GM12873 (cell line): ENCODE results near the gene HAX1.

Experiments used
- CTCF ChIP-seq: IDR thresholded peaks from 2 replicates; pipeline ENCODE4 v1.5.1; 2012; ENCODE audit warnings: low read depth, mild to moderate bottlenecking, moderate library complexity, low read length, control low read depth; ENCODE audit not compliant: insufficient read depth; ENCODE audit errors: missing control alignments

HAX1 gene

GRCh38 chr1:154272217-154272998 is at the start of gene HAX1:
HAX1 (plus strand) TSS chr1:154272629; CDS start chr1:154272724, 95 bp downstream.
- peak; percentile 82 for TF ChIP-seq CTCF

DNA sequence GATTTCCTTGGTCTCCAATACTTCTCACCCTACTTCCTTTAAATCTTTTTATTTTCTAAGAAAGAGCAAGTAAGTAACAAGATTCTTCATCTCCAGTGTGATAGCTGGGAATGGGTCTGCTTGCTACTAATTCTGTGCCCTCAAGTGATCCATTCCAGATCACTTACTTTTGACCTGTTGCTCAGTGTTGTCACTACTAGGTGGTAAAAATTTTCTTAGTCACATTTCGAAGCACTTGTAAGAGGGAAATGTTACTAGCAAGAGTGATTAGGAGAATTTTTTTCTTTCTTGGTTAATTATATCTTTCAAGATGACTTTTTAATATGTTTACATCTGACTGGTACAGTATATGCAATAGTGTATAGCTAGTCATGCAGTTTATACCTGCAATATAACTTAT is 49.5 kb upstream of the HAX1 start:
- no peak for TF ChIP-seq CTCF

DNA sequence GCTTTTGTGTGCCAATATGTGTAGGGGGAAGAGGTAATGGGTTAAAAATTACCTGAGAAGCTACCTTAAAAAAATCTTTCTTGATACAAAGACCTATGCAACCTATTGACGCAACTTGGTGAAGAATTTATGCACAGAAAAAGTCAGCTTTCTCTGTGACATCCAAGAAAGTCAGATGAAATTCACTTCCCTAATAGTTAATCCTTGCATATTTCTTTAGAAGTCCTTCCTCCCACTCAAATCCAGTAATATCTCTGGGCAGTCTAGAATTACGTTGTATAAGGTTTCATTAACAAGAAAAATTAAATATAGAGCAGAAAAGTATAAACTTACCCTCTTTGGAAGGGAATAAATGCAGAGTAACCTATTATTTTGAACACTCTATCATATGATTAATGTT is 48.8 kb upstream of the HAX1 start:
- no peak for TF ChIP-seq CTCF

GRCh38 chr1:154225370-154225769 is 47.1 kb upstream of the HAX1 start:
- TF ChIP-seq CTCF = no peak

GRCh38 chr1:154236855-154237254 is 35.6 kb upstream of the HAX1 start:
- TF ChIP-seq CTCF = no peak

DNA sequence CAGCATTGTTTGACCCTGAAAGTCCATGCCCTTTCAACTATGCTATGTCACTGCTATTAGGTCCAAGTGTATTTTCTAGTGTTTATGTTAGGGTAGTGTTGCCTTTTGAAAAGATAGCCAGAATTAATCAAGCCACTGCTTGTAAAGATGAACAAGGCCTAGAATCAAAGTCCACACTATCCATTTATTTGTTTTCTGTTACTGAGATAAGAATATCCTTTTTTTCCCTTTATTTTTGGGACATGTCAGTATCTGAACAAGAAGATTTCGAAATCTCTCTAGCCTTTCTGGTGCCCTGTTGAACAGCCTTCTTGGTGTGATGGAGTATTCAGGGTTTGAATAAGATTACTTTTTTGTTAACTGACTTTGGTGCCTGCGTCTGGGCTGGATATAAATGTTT is 35.0 kb upstream of the HAX1 start:
- TF ChIP-seq CTCF = no peak

DNA sequence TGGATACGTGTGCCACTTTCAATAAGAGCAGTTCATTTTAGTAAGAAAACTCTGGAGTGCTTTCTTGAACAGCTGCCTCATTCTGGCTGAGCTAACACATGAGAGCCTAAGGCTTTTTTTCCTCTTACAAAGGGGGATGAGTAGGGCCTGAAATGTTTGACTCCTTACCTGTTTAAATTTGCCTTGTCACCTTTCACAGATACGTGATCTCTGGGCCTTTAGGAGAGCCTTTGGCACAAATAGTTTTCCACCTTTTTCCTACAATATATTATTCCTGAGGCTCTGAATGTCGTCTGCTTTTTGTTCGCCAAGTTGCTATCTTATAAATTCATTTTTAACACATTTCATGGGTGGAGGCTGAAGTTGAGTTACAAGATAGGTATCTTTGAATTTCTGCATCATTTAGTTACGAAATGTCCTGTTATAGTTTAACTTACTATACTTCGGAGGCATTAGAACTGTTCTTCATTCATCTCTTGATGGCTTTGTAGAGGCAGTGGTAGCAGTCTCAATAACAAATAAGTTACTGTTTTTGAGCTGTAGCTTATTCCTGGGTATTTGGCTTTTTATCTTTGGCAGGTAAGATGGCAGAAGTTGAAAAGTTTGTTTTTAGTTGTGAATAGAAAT is 34.4 kb upstream of the HAX1 start:
- no peak for TF ChIP-seq CTCF
